ENCODE measurements around the gene NACC1.

- TF ChIP-seq CTCF (IDR thresholded peaks at IDR 0.05) (no peak), MXD4 (CRISPR knock-in tag; IDR thresholded peaks at IDR 0.05; ENCODE audit: borderline replicate concordance) (no peak), ATF1 (CRISPR knock-in tag; IDR thresholded peaks at IDR 0.05) (no peak)
Measured at GRCh38 chr19:13090511-13091231, 27.4 kb upstream of the NACC1 start.
